HEK293 (cell line): ENCODE data around the gene DYNC1I1.

Experiments
- CTCF ChIA-PET: fragments of 350-600 bp; formaldehyde crosslinking; extraction: SDS; loops from one replicate; lab custom pipeline; 2021; ENCODE audit warnings: antibody characterized with exemption; lab: Yijun Ruan, JAX
- POLR2A ChIA-PET: fragments of 300-600 bp; formaldehyde crosslinking; extraction: SDS; loops from one replicate; lab custom pipeline; 2020; ENCODE audit warnings: antibody characterized with exemption, inconsistent platforms; lab: Yijun Ruan, JAX
- H3K27ac ChIP-seq: fragments of 200-500 bp; sonication (Bioruptor generic); 2 replicates; pipeline ENCODE4 v1.5.1; 2014; ENCODE audit warnings: low read depth, low read length, control low read depth, inconsistent platforms; ENCODE audit errors: extremely low read depth
- H3K36me3 ChIP-seq, 2 experiments: fragments of 200-500 bp in 1 of 2; sonication (Bioruptor generic) in 1 of 2; 1 replicate in 1 of 2; 2 replicates in 1 of 2; pipeline ENCODE4 v1.5.1; 2014 to 2017; ENCODE audit warnings: inconsistent platforms in 2 of 2, low read length in 2 of 2; ENCODE audit not compliant: control insufficient read depth in 2 of 2, insufficient read depth in 1 of 2
- H3K4me1 ChIP-seq: fragments of 200-500 bp; sonication (Bioruptor generic); 2 replicates; pipeline ENCODE4 v1.5.1; 2014; ENCODE audit warnings: mild to moderate bottlenecking, low read length, inconsistent platforms; ENCODE audit not compliant: control insufficient read depth, insufficient read depth
- H3K4me3 ChIP-seq: 2 replicates; pipeline ENCODE4 v1.5.1; 2011; ENCODE audit warnings: low read depth, mild to moderate bottlenecking, control low read depth, low read length, moderate library complexity
- H3K9me3 ChIP-seq: fragments of 200-500 bp; sonication (Bioruptor generic); 2 replicates; pipeline ENCODE4 v1.5.1; 2014; ENCODE audit warnings: low read depth, low read length, inconsistent platforms; ENCODE audit not compliant: control insufficient read depth, insufficient read depth
- AEBP2 ChIP-seq: fragments of 450-650 bp; formaldehyde crosslinking; IDR thresholded peaks from 2 replicates; pipeline ENCODE4 v1.5.1; 2016; ENCODE audit warnings: missing biosample characterization, missing genetic modification characterization, borderline replicate concordance
- EGR2 ChIP-seq: fragments of 450-650 bp; formaldehyde crosslinking; IDR thresholded peaks from 2 replicates; pipeline ENCODE4 v1.5.1; 2016; ENCODE audit warnings: low read depth, missing biosample characterization, missing genetic modification characterization
- GLIS2 ChIP-seq: fragments of 450-650 bp; formaldehyde crosslinking; IDR thresholded peaks from 2 replicates; pipeline ENCODE4 v1.5.1; 2016; ENCODE audit warnings: missing biosample characterization, missing genetic modification characterization
- INSM2 ChIP-seq: fragments of 450-650 bp; formaldehyde crosslinking; IDR thresholded peaks from 2 replicates; pipeline ENCODE4 v1.5.1; 2016; ENCODE audit warnings: missing biosample characterization, missing genetic modification characterization
- PRDM1 ChIP-seq: fragments of 450-650 bp; formaldehyde crosslinking; IDR thresholded peaks from 2 replicates; pipeline ENCODE4; 2016; ENCODE audit warnings: missing biosample characterization, missing genetic modification characterization
- PRDM10 ChIP-seq: fragments of 450-650 bp; formaldehyde crosslinking; IDR thresholded peaks from 2 replicates; pipeline ENCODE4 v1.5.1; 2016; ENCODE audit warnings: missing biosample characterization, missing genetic modification characterization
- ZBTB8A ChIP-seq: fragments of 450-650 bp; formaldehyde crosslinking; IDR thresholded peaks from 2 replicates; pipeline ENCODE4 v1.5.1; 2016; ENCODE audit warnings: missing biosample characterization, missing genetic modification characterization
- ZFHX2 ChIP-seq: fragments of 450-650 bp; formaldehyde crosslinking; conservative IDR thresholded peaks from 2 replicates; pipeline ENCODE4 v1.5.1; 2016; ENCODE audit warnings: missing biosample characterization, missing genetic modification characterization
- ZFP69B ChIP-seq: fragments of 450-650 bp; formaldehyde crosslinking; IDR thresholded peaks from 2 replicates; pipeline ENCODE4 v1.5.1; 2016; ENCODE audit warnings: missing biosample characterization, missing genetic modification characterization
- ZNF19 ChIP-seq: fragments of 450-650 bp; formaldehyde crosslinking; IDR thresholded peaks from 2 replicates; pipeline ENCODE4; 2016; ENCODE audit warnings: missing biosample characterization, missing genetic modification characterization, low read depth
- ZNF560 ChIP-seq: fragments of 450-650 bp; formaldehyde crosslinking; IDR thresholded peaks from 2 replicates; pipeline ENCODE4 v1.5.1; 2017; ENCODE audit warnings: missing biosample characterization, missing genetic modification characterization, borderline replicate concordance
- TF ChIP-seq, protein P1 (sequence below): fragments of 450-650 bp; formaldehyde crosslinking; IDR thresholded peaks from 2 replicates; pipeline ENCODE4 v1.5.1; 2016; ENCODE audit warnings: missing biosample characterization, missing genetic modification characterization
- TF ChIP-seq, protein P2 (sequence below): fragments of 450-650 bp; formaldehyde crosslinking; IDR thresholded peaks from 2 replicates; pipeline ENCODE4 v1.5.1; 2017; ENCODE audit warnings: missing biosample characterization, missing genetic modification characterization

The DYNC1I1 gene

DNA sequence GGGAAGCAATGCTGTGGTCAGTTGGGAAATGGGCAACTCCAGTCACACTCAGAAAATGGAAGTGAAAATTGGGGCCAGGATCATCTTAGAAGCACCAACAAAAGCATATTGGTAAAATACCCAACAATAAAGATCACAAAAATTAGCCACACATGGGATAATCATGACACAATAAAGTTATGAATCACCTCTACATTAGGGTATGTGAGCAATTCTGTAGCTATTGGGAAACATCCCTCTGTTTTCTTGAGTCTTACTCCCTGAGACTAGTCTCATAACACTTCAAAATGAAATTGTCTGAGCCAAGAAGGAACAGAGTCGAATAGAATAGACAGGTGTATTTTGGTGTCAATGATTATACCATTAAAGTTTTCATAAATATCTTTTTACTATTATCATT is 178.3 kb downstream of the DYNC1I1 start (continued):
- no peak for TF ChIP-seq ZNF560 (tag by site-specific recombination)
- TF ChIP-seq, all 188 proteins: peak for 0

GRCh38 chr7:95951531-95951930 is 179.2 kb downstream of the DYNC1I1 start:
- ChIA-PET POLR2A (no interaction called here), CTCF (no interaction called here)
- H3K4me3 ChIP-seq: no peak overlapping the region
- H3K4me1 ChIP-seq: no peaks in the 10 kb centered on the region
- no peaks in the 10 kb centered on the region for H3K9me3 ChIP-seq
- TF ChIP-seq, protein P1, sequence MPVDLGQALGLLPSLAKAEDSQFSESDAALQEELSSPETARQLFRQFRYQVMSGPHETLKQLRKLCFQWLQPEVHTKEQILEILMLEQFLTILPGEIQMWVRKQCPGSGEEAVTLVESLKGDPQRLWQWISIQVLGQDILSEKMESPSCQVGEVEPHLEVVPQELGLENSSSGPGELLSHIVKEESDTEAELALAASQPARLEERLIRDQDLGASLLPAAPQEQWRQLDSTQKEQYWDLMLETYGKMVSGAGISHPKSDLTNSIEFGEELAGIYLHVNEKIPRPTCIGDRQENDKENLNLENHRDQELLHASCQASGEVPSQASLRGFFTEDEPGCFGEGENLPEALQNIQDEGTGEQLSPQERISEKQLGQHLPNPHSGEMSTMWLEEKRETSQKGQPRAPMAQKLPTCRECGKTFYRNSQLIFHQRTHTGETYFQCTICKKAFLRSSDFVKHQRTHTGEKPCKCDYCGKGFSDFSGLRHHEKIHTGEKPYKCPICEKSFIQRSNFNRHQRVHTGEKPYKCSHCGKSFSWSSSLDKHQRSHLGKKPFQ (tag by site-specific recombination): no peak
- TF ChIP-seq ZFHX2 (no peak), PRDM10 (tag by site-specific recombination) (no peak), GLIS2 (tag by site-specific recombination) (no peak), INSM2 (tag by site-specific recombination) (no peak), EGR2 (tag by site-specific recombination) (no peak), ZNF19 (tag by site-specific recombination) (no peak), ZFP69B (no peak), AEBP2 (no peak)
- TF ChIP-seq, protein P2, sequence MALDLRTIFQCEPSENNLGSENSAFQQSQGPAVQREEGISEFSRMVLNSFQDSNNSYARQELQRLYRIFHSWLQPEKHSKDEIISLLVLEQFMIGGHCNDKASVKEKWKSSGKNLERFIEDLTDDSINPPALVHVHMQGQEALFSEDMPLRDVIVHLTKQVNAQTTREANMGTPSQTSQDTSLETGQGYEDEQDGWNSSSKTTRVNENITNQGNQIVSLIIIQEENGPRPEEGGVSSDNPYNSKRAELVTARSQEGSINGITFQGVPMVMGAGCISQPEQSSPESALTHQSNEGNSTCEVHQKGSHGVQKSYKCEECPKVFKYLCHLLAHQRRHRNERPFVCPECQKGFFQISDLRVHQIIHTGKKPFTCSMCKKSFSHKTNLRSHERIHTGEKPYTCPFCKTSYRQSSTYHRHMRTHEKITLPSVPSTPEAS (tag by site-specific recombination): no peak
- H3K36me3 ChIP-seq: no peaks in the 10 kb centered on the region
- H3K27ac ChIP-seq: no peak overlapping the region

GRCh38 chr7:95951997-95952795 is 179.8 kb downstream of the DYNC1I1 start:
- no peaks in the 10 kb centered on the region for H3K36me3 ChIP-seq
- no peak overlapping the region for H3K4me3 ChIP-seq
- H3K9me3 ChIP-seq: no peaks in the 10 kb centered on the region
- TF ChIP-seq PRDM1 (tag by site-specific recombination): peak; percentile 91
- no peak for TF ChIP-seq ZBTB8A (tag by site-specific recombination)
- H3K27ac ChIP-seq: no peak overlapping the region
- ChIA-PET CTCF (no interaction called here), POLR2A (no interaction called here)
- no peaks in the 10 kb centered on the region for H3K4me1 ChIP-seq
